Thyroid gland (tissue), 4 donors: ENCODE results near the gene LRIG1.

Experiments
- CTCF ChIP-seq, 6 experiments: fragments of 200-600 bp in 3 of 6; fragments of 450-650 bp in 3 of 6; sonication (generic) in 3 of 6; IDR thresholded peaks; one replicate each; pipeline ENCODE4 v1.5.1; 2016 to 2019; ENCODE audit warnings: antibody characterized with exemption in 6 of 6, mild to moderate bottlenecking in 2 of 6, inconsistent platforms in 1 of 6, moderate library complexity in 1 of 6
- POLR2A ChIP-seq, 2 donors: fragments of 450-650 bp; IDR thresholded peaks; one replicate each; pipeline ENCODE4 v1.6.1; 2017; ENCODE audit warnings: antibody characterized with exemption in 2 of 2, mild to moderate bottlenecking in 2 of 2, moderate library complexity in 1 of 2

GRCh38 chr3:66372681-66373350 lies 128.0 kb downstream of the LRIG1 start:
- TF ChIP-seq CTCF (IDR thresholded peaks at IDR 0.05) (peak in 1 of 6 experiments; percentile 6), POLR2A (IDR thresholded peaks at IDR 0.05) (no peak)
